Ecto neural progenitor cell (in vitro differentiated cells): ENCODE results near the gene ERFE.

ENCODE experiments used
- DNase-seq: peaks from one replicate; pipeline ENCODE4 v3.0.0-alpha.2; 2018; ENCODE audit warnings: low spot score

Gene ERFE

DNA sequence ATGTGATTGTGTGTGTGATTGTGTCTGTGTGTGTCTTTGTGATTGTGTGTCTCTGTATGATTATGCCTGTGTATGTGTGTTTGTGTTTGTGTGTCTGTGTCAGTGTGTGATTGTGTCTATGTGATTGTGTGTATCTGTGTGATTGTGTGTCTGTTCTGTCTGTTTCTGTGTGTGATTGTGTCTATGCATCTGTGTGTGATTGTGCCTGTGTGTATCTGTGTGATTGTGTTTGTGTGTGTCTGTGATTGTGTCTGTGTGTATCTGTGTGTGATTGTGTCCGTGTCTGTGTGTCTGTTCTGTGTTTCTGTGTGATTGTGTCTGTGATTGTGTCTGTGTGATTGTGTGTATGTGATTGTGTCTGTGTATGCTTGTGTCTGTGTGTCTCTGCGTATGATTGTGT lies 32.4 kb upstream of the ERFE start:
- DNase-seq = no peak

DNA sequence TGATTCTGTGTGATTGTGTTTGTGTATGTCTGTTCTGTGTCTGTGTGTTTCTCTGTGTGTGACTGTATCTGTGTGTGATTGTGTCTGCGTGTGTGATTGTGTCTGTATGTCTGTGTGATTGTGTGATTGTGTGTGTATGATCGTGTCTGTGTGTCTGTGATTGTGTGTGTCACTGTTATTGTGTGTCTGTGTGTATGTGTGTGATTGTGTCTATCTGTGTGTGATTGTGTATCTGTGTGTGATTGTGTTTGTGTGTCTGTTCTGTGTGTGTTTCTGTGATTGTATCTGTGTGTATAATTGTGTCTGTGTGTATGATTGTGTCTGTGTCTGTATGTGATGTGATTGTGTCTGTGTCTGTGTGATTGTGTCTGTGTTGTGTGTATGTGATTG lies 32.0 kb upstream of the ERFE start:
- no peak for DNase-seq

DNA sequence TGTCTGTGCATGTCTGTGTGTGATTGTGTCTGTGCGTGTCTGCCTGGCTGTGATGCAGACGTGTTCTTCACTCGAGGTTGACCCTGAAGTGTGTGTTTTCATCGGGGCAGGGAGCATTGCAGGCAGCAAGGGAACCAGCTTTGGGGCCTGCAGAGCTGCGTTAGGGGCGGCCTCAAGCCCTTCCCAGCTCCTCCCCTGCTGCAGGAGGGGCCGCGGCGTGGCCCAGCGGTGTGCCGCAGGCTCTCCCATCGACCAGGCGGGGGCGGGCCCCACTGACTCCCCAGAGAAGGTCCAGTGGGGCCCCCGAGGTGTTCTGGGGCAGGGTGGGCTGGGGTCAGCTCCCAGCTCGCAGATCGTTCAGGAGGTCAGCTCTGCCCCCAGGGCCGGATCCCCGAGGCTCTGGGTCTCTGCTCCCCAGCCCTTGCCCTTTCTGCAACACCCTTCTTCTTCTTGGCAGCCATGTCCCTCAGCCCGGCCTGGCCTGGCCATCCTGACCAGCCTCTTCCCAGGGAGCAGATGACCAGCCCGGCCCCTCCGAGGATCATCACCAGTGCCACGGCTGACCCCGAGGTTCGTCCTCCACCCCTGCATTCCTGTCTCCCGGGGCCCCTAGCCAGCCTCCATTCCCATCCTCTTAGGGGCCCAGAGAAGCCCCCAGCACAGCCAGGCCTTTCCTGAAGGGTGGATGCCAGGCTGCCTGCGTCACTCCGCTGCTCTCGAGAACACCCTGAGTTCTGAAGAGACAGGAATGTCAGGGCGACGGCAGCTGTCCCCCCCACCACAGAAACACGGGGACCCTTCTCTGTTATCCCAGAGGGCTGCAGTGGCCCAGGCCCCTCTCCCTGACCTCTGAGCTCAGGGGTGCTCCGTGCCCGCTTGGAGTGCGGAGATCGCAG lies 31.4 kb upstream of the ERFE start:
- no peak for DNase-seq

DNA sequence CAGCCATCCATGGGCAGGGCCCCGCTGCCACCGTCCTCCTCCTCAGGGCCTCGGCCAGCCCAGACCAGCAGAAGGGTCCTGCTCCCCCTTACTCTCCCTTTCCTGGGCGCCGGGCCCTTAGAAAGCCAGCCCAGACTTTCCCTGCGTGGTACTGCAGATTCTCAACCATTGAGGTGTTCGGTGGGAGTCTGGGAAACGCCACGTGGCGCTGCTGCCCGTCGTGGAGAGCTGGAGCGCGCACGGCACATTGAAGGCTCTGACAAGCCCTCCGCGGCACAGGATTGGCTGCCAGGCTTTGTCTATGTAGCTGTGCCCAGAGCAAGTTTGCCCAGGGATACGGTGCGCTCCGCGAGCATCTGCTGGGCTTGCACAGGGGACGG lies 30.7 kb upstream of the ERFE start:
- no peak for DNase-seq

GRCh38 chr2:238128534-238129001 lies 30.2 kb upstream of the ERFE start:
- DNase-seq = no peak

DNA sequence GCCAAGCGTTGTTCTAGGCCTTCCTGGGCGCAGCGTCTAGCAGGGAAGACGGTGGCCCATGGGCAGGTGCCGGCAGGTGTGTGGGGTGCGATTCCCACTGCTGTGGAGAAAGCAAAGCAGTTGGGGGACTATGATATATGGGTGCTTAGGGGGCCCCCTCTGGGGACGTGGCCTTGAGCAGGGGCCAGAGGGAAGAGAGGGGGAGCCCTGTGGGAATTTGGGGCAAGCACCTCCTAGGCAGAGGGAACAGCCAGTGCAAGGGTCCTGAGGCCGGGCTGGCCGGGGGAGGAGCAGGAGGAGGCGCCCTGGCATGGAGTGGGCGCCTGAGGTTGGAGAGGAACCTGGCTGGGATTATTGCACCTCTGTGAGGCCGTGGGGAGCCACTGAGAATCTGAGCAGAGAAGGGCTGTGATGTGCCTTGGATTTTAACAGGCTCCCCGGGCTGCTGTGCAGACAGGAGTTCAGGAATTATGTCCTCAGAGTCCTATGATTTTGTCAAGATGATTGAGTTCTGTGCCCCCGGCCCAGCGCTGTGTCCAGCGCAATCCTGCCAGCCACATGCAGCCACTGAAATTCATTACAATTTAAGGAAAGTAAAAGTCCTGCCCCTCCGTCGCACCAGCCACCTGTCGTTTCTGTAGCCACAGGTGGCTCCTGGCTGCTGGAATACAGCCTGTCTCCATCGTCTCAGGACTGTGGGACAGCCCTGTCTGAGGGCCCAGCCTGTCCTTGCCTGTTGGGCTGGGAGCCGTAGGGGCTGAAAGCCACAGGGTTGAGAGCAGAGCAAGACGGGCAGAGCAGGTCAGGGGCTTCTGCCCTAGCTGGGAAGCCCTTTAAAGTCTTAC lies 29.4 kb upstream of the ERFE start:
- DNase-seq = no peak

DNA sequence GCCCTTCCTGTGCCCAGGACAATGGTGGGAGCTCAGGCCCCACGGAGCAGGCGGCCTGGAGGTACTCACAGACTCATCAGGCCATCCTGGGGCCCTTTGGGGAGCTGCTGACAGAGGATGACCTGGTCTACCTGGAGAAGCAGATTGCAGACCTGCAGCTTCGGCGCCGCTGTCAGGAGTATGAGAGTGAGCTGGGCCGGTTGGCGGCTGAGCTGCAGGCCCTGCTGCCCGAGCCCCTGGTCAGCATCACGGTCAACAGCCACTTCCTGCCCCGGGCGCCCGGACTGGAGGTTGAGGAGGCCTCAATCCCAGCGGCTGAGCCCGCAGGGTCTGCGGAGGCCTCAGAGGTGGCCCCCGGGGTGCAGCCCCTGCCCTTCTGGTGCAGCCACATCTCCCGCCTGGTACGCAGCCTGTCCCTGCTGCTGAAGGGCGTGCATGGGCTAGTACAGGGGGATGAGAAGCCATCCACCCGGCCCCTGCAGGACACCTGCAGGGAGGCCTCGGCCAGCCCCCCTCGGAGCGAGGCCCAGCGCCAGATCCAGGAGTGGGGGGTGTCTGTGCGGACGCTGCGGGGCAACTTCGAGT lies 28.6 kb upstream of the ERFE start:
- no peak for DNase-seq

DNA sequence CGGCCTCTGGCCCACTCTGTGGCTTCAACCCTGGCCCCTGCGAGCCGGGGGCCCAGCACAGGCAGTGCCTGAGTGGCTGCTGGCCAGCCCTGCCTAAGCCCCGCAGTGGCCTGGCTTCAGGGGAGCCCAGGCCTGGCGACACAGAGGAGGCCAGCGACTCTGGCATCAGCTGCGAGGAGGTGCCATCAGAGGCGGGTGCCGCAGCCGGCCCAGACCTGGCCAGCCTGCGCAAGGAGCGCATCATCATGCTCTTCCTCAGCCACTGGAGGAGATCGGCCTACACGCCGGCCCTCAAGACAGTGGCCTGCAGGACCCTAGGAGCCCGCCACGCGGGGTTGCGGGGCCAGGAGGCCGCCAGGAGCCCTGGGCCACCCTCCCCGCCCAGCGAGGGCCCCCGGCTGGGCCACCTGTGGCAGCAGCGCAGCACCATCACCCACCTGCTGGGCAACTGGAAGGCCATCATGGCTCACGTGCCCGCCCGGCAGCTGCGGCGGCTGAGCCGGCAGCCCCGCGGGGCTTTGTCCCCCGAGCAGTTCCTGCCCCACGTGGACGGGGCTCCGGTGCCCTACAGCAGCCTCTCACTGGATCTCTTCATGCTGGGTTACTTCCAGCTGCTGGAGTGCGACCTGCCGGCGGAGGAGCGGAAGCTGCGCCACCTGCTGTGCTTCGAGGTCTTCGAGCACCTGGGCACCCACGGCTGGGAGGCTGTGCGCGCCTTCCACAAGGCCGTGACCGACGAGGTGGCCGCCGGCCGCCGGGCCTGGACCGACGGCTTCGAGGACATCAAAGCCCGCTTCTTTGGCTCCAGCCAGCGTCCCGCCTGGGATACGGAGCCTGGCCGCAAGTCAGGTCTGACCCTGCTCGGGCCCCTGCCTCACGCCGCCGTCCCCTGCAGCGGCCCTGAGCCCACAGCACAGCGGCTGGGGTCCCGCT lies 27.8 kb upstream of the ERFE start:
- DNase-seq = no peak

GRCh38 chr2:238131761-238132462 lies 26.9 kb upstream of the ERFE start:
- DNase-seq = no peak

GRCh38 chr2:238132463-238133450 lies 26.0 kb upstream of the ERFE start:
- DNase-seq = no peak

DNA sequence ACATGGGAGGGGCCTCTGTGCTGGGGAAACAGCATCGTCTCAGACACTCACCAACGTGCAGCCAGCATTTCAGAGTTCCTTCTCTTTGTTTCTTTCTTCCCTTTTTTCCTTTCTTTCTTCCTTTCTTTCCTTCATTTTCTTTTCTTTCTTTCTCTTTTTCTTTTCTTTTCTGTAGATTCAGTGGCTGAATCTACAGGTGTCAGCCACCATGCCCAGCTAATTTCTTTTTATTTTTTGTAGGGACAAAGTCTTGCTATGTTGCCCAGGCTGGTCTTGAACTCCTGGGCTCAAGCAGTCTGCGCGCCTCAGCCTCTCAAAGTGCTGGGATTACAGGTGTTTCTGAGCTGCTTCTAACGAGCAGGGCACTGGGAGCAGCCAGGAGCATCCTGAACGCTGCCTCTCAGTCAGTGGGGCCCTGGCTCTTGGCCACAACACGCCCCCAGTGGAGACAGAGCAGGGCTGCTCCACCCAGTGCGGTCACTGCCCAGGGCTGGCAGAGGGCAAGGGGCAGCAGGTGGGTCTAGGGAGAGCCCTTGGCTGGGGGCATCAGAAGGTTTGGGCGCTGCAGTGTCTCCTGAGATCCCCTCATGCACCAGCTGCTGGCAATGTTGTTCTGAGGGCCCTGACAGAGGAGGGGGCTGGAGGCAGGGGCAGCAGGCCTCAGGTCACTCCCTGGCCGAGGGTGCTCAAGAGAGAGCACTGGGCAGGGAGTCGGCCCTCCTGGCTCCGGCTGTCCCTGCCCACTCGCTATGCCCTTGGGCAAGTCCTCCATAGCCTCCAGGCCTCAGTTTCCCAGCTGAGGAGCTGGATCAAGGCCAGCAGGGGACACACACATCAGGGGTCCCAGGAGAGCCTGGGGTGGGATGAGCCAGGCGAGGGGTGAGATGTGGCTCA lies 25.0 kb upstream of the ERFE start:
- no peak for DNase-seq

DNA sequence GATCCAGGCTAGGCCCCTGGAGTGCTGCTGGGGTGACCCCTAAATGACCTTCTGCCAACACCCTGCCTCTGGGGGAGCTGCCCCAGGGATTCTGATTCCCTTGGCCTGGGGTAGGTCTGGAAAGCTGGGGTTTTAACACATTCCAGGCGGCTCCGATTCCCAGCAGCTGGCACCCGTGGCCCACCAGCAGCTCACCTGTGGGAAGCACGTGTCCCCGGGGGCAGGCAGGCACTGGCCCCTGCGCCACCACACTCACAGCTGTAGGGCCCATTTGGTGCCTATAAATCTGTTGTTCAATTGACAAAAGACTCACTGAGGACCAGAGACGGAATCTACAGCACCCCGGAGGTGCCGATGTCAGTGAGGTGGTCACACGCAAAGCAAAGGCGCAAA lies 24.4 kb upstream of the ERFE start:
- no peak for DNase-seq

- no peak for DNase-seq
Measured at GRCh38 chr2:238135601-238136150, 23.1 kb upstream of the ERFE start.

GRCh38 chr2:238136820-238137537 lies 21.8 kb upstream of the ERFE start:
- DNase-seq = no peak

DNA sequence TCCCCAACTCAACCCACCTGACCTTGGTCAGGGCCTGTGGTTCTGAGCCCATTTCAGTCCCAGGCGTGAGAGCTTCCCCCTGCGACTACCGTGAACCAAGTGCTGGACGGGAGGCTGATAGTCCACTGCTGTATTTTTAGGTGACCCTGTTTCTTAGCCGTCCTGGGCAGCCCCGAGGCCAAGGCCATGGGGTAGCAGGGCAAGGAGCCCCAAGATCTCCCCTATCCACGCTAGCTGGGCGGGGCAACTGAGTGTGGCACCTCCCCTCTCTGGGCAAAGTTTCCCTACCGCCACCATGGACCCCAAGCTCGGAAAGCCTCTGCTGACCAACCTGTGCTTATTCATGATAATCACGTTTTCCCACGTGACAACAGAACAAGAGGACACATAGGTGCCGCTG lies 20.9 kb upstream of the ERFE start:
- DNase-seq = no peak

DNA sequence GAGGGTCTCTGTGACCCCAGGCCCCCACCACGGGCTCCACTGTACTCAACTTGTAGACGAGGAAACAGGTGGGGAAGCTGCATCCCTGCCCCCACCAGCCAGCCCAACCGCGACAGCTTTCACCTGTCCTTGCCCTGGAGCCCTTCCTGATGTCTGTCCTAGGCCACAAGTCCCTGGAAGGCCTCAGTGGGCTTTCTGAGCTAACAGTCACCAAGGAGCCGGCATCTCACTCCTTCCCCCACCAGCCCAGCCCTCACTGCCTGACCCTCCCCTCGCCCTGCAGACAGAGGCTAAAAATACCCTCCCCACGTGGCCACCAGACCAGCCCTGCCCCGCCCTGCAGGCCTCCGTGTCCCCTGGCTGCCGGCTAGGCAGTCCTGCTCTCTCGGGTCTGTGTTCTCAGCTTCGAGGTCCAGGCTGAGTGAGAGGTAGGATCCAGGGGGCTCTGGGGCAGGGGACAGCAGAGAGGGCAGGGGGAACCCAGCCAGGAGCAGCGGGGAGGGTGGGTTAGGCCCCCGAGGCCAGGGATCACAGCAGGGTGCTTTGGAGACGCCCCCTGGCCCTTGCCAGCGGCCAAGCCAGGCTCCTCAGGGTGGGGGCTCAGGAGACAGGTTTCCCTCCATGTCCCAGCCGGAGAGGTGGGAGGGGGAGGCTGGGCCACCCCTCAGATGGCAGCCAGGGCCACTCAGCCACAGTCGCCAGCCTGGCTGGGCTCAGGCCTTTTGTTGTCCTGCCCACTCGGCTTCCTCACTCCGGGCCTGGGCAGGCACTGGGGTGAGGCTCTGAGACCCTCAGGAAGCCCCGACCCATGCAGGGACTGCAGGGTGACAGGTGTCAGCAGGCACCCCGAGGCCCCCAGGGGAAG lies 20.2 kb upstream of the ERFE start, which contains the start of gene KLHL30:
TSS of gene KLHL30 (plus strand) at position 338 of the 865 bp plus-strand sequence. CDS start 2,087 bp downstream, outside the sequence.
- no peak for DNase-seq
